Fibroblast of peridontal ligament (primary cell): ENCODE measurements around the gene DENND1B.

Experiments
- DNase-seq: peaks from one replicate; pipeline ENCODE4 v3.0.0-alpha.2; 2010; ENCODE audit errors: extremely low read depth

Gene DENND1B, protein sequence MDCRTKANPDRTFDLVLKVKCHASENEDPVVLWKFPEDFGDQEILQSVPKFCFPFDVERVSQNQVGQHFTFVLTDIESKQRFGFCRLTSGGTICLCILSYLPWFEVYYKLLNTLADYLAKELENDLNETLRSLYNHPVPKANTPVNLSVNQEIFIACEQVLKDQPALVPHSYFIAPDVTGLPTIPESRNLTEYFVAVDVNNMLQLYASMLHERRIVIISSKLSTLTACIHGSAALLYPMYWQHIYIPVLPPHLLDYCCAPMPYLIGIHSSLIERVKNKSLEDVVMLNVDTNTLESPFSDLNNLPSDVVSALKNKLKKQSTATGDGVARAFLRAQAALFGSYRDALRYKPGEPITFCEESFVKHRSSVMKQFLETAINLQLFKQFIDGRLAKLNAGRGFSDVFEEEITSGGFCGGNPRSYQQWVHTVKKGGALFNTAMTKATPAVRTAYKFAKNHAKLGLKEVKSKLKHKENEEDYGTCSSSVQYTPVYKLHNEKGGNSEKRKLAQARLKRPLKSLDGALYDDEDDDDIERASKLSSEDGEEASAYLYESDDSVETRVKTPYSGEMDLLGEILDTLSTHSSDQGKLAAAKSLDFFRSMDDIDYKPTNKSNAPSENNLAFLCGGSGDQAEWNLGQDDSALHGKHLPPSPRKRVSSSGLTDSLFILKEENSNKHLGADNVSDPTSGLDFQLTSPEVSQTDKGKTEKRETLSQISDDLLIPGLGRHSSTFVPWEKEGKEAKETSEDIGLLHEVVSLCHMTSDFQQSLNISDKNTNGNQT

DNA sequence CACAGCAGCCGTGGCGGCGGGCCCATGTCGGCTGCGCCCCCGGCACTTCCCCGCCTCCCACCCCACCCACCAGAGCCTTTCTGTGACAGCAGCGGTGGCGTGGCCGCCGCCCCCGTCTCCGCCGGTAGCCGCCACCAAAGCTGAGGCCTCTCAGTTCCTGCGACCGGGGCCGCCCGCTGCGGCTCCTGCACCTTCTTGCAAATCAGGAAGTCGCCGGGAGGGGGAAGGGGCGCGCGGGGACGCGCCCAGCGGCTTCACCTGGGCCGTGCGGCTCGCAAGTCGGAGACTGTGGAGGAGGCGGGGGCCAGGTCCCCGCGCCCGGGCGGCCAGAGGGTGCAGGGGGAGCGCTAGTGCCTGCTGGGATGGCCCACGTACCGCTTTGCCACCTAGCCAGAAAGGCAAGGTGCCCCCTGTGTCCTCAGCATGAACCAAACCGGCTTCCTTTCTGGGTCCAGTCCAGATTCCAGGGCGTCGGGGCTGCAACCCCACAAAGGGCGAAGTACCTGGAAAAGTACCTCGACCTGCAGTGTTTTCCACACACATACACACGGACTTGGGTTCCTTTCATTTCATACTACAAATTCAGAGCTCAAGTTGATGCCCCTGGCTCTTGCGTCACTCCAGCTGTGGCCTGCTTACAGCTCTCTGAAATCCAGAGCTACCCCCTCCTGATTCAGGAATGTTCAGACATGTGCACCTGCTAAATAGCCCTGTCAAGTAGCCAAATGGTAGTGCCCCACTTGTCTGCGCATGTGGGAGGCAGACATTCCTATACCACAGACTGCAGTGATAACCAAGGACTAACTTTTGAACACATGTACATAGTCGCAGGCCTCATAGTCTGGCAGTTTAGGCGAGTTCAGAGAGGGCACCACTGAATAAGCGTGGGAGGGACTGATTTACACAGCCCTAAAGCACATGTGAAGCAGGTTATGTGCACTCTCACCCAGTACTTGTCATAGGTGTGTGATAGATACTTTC, at the start of gene DENND1B:
Gene DENND1B, minus strand, starts transcription at position 199 of the 981 bp plus-strand sequence. CDS start 325 bp downstream, outside the sequence.
- peak; percentile 57 for DNase-seq

GRCh38 chr1:197814306-197814705, 39.0 kb upstream of the DENND1B start:
- no peak for DNase-seq

DNA sequence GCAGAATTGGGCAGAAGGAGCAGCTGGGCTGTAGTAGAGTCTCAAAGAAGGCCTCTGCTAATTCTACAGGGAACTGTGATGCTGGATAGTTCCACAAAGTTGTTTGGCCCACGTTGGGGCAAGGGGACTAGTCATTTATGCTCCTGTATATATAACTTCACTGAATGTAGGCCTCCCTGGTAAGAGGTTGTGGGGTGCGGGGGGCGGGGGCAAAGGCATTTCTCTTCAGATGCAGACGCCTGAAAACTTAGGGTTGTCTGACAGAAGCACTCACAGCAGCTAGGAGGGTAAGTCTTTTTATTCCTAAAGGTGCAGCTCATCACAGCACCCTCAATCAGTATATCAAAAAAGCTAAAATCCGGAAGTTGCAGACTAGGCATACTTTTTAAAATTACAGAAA, 38.5 kb upstream of the DENND1B start:
- DNase-seq: no peak

- DNase-seq: no peak
Observed at GRCh38 chr1:197811769-197812168, 36.5 kb upstream of the DENND1B start.

- no peak for DNase-seq
Observed at GRCh38 chr1:197810812-197811211, 35.5 kb upstream of the DENND1B start.

- no peak for DNase-seq
Observed at GRCh38 chr1:197808880-197809279, 33.6 kb upstream of the DENND1B start.

DNA sequence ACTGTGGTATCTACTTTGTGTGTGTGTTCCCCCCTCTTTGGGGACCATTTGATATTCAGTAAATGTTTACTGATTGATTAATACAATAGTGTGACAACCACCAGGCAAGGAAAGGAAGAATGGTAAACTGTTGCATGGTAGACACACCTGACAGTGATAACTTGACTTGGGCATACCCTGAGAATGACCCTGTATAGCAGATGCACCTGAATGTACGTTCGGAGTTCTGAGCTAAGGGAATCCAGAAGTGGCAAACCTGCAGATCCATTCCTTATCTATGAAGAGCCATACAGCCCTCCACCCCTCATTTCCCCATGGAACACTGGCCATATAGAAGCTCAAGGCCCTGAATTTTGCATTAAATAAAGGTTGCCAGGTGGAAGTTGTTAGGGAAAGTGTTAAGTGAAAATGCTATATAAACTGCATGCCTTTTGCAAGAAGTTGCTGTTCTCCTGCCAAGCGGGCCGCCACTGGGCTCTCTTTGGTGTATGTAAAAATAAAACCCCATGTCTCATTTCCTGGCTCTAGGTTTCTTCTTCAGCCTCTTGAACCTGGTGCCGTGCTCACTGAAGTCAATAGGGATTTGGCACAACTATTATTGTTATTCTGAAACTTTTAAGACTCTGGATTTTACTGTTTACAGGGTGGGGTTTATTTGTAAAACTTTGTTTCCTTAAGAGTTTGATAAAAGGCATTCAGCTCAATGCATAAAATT, 32.6 kb upstream of the DENND1B start:
- DNase-seq: no peak

- DNase-seq: no peak
Observed at GRCh38 chr1:197807216-197807615, 31.9 kb upstream of the DENND1B start.

DNA sequence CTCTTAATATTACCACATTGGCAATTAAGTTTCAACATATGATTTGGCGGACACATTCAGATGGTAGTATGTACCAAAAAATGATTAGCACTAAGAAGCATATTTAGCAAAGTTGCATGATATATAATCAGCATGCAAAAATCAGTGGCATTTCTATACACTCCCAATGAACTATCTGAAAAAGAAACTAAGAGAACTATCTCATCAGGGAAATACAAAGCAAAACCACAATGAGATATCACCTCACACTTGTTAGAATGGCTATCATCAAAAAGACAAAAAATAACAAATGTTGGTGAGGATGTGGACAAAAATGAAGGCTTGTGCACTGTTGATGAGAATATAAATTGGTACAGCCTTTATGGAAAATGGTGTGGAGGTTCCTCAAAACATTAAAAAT, 31.4 kb upstream of the DENND1B start:
- no peak for DNase-seq

DNA sequence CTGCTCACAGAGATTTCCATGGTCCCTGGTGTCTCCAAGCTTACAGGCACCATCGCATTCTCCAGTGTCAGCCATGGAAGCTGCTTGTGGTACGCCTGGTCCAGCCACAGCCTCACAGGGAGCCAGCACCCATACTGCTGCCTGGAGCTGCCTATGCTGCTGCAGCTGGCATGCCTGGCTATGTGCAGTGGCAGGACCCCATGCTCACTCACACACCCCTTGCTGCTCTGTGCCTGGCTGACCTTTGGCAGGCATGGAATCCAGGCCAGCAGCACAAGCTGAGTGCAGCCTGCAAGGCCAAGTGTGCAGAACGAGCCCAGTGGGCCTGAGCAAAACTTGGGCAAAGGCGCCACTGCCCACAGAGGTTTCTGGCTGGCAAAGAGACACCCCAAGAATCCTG, 26.4 kb upstream of the DENND1B start:
- no peak for DNase-seq

- no peak for DNase-seq
Observed at GRCh38 chr1:197801111-197801482, 25.8 kb upstream of the DENND1B start.

DNA sequence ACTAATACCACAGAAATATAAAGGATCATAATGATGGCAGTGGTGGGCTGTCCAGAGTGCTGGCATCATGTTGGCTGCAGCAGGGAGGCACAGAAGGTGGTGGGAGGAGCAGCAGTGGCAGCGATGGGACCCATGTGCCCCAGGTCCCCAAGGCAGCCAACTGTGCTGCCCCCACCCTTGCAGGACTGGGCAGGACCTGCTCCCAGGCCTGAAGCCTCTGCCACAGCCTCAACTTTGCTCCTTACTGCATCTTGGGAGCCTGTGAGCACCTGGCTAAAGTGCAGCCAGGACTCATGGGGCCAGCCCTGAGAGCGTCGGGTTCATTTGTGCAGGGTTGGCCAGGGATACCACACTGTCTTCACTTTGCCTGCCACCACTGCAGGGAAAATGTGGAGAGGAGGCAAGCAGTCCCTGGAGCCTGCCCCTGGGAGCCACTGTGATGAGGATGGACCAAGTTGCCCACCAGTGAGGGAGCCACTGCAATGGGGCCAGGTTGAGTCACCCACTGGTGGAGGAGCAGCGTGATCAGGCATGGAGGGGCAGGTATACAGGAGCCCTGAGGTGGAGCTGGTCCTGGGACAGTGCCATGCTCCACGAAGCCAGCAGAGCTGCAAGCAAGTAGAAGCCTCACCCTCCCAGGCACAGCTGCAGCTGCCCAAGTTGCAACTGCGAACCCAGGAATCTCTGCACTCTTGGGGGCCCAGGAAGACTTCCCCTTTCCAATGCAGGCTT, 25.3 kb upstream of the DENND1B start:
- no peak for DNase-seq

GRCh38 chr1:197799271-197799670, 24.0 kb upstream of the DENND1B start:
- DNase-seq: peak; percentile 87

DNA sequence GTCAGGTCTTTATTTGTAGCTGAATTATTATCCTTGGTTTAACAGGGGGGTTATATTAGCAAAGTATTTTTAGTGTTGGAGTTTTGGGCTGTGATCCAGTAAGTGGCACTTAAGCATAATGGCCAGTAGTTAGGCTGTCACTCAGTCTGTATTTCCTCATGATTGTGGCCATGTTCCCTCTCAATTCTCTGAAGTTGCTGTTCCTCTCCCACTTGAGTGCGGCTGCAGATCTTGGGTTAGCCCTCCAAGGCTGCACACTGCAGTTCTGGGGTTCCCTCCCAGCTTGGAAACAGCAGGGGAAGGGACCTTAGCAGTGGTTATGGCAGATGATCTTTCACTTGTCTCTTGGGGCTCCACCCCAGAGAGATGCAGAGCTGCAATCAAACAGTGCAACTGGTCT, 23.2 kb upstream of the DENND1B start:
- DNase-seq: no peak

DNA sequence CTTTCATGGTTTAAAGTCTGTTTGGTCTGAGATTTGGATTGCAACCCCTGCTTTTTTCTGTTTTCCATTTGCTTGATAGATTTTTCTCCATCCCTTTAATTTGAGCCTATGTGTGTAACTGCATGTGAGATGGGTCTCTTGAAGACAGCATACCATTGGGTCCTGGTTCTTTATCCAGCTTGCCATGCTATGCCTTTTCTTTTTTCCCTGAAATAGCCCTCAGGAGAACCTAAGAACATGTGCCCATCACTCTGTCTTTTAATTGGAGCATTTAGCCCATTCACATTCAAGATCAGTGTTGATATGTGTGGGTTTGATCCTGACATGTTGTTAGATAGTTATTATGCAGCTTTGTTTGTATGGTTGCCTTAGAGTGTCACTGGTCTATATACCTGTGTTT, 21.7 kb upstream of the DENND1B start:
- no peak for DNase-seq

DNA sequence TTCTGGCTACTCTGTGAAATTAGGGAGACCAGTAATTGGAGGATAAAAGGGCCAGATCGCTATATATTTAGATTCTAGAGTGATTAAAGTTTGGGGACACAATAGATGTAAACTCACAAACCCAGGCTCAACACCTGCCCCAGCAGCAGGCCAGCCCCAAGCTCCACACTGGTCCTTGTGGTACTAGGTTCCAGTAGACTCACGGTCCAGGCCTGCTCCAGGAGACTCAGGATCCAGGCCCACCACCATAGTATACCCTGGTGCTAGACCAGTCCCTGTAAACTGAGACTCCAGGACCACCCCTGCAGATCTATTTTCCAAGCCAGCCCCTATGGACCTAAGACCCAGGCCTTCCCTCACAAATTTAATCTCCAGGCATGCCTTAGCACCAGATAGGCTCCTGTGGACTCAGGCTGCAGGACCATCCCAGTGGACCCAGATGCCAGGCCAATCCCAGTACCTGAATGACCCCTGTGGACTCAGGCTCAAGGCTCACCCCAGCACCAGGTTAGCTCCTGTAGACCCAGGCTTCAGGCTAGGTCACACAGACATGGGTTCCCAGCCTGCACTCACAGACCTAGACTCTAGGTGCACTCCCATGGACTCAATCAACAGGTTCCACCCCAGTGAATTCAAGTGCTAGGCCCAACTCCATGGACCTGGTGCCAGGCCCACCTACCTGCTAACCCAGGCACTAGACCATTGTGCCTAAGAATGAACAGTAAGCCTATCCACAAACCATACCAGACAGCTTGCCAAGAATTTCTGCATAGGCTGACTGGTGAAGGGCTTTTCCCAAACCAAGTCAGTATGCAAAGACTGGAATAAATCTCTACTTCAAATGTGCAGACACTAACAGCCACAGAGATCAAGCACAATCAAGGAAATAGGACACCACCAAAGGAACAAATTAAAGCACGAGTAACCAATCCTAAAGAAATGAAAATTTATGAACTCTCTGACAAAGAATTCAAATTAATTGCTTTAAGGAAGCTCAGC, 13.8 kb upstream of the DENND1B start:
- no peak for DNase-seq

GRCh38 chr1:197787623-197788536, 12.6 kb upstream of the DENND1B start:
- no peak for DNase-seq

DNA sequence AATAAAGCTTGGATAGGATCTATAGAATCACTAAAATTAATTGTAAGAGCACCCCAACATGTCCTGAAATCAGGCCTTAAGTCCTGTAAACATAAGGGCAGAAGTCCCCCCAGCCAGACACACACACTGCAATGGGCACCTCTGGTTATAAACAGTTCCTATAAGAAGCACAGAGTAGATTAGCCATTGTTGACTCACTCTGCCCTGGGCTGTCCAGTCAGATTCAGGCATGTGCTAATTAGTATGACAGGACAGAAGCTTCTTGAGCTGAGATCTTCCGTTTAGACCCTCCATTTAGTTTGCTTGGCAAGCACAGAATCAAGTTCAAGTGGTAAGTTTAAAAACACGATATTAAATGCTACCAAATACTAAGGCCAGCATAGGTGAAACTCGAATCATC, 11.8 kb upstream of the DENND1B start:
- peak; percentile 54 for DNase-seq
